ENCODE results near the gene GSG1L2. TPM values are rescaled to one million over a fixed set of nuclear protein-coding genes. Genes with fewer than 3 reads are reported as not detected.

GSG1L2 gene
- total and polyA plus RNA-seq, 2 donors (not counting 3 experiments of a cell fraction or from before 2014, with no cell fraction given): not detected

DNA sequence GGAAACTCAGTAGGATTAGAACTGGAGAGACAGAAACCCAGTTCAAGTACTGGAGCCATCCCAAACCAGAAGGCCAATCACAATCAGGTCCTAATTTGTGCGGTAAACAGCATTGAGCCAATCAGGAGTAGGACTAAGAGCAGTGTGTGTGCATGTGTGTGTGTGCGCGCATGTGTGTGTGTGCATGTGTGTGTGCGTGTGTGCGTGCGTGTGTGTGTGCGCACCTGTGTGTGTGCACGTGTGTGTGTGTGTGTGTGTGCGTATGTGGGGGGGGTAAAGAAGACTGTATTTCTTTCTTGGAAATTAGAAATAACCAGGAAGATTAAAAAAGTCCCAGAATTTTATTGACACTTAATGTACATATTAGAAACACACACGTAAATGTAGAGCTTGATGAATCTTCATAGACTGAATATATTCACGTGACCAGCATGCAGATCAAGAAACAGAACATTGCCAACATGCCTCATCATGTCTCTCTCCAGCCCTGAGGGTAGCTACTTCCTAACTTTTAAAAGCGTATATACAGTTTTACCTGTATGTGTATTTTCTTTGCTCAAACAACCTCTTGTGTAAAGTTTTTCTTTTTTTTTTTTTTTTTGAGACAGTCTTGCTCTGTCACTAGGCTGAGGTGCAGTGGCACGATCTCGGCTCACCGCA is 29.6 kb downstream of the GSG1L2 start:
- Histone ChIP-seq H3K9ac (replicated peaks; ENCODE audit: extremely low read depth, insufficient read depth, low read length) (no peak overlapping the region), H3K4me3 (replicated peaks in 1 of 3; ENCODE audit: insufficient read depth in 1 of 3, low read depth in 1 of 3, low read length in 3 of 3) (no peak overlapping the region), H3K27me3 (ENCODE audit: control insufficient read depth in 2 of 2, insufficient read depth in 2 of 2, low read length in 2 of 2) (no peaks in the 10 kb centered on the region), H3K9me1 (replicated peaks; ENCODE audit: control insufficient read depth, extremely low read depth, insufficient read depth, low read length) (no peaks in the 10 kb centered on the region), H3K4me1 (ENCODE audit: control insufficient read depth, extremely low read depth, insufficient read depth, low read length) (no peaks in the 10 kb centered on the region), H3K36me3 (ENCODE audit: control insufficient read depth in 2 of 2, extremely low read depth in 1 of 2, insufficient read depth in 2 of 2, low read length in 2 of 2) (no peaks in the 10 kb centered on the region), H3K27ac (ENCODE audit: insufficient read depth, low read depth, low read length) (no peak overlapping the region), H3K79me2 (ENCODE audit: control insufficient read depth, insufficient read depth, low read length) (no peaks in the 10 kb centered on the region), H2AFZ (ENCODE audit: low read depth, low read length) (no peak overlapping the region), H4K20me1 (replicated peaks; ENCODE audit: control insufficient read depth, extremely low read depth, insufficient read depth, low read length) (no peaks in the 10 kb centered on the region), H3K9me3 (replicated peaks; ENCODE audit: control insufficient read depth, insufficient read depth, low read length) (no peaks in the 10 kb centered on the region), H3K4me2 (ENCODE audit: insufficient read depth, low read length) (no peak overlapping the region)
- FAIRE-seq (no peak), DNase-seq (ENCODE audit: low read depth, low spot score) (no peak)
- dilution Hi-C loops (cut with MboI; ENCODE audit: extremely low pct_ligation_motif_present, low sequenced_read_pairs): no loop called here
- no TSS peak for BruUV-seq (replicated peaks)
- TF ChIP-seq, protein P1, sequence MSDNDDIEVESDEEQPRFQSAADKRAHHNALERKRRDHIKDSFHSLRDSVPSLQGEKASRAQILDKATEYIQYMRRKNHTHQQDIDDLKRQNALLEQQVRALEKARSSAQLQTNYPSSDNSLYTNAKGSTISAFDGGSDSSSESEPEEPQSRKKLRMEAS (IDR thresholded peaks at IDR 0.05; ENCODE audit: insufficient read depth, insufficient read length): no peak
- TF ChIP-seq POLR2AphosphoS5 (IDR thresholded peaks at IDR 0.05; ENCODE audit: insufficient read depth, low read depth, low read length): no peak
- no peak for TF ChIP-seq GATA2 (IDR thresholded peaks at IDR 0.05; ENCODE audit: insufficient read depth, insufficient read length, low read depth, low read length)
- TF ChIP-seq MYC (IDR thresholded peaks at IDR 0.05; ENCODE audit: low read depth, low read length): no peak
- no peak for TF ChIP-seq FOS (IDR thresholded peaks at IDR 0.05; ENCODE audit: borderline replicate concordance, insufficient read depth, low read length)
- TF ChIP-seq JUN (IDR thresholded peaks at IDR 0.05; ENCODE audit: borderline replicate concordance, insufficient read depth, insufficient read length, low read depth): no peak
- TF ChIP-seq, protein P2, sequence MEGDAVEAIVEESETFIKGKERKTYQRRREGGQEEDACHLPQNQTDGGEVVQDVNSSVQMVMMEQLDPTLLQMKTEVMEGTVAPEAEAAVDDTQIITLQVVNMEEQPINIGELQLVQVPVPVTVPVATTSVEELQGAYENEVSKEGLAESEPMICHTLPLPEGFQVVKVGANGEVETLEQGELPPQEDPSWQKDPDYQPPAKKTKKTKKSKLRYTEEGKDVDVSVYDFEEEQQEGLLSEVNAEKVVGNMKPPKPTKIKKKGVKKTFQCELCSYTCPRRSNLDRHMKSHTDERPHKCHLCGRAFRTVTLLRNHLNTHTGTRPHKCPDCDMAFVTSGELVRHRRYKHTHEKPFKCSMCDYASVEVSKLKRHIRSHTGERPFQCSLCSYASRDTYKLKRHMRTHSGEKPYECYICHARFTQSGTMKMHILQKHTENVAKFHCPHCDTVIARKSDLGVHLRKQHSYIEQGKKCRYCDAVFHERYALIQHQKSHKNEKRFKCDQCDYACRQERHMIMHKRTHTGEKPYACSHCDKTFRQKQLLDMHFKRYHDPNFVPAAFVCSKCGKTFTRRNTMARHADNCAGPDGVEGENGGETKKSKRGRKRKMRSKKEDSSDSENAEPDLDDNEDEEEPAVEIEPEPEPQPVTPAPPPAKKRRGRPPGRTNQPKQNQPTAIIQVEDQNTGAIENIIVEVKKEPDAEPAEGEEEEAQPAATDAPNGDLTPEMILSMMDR (IDR thresholded peaks at IDR 0.05; ENCODE audit: extremely low read depth in 1 of 2, insufficient read depth in 1 of 2, low read depth in 1 of 2, low read length in 2 of 2): no peak
- TF ChIP-seq EZH2 (IDR thresholded peaks at IDR 0.05; ENCODE audit: borderline replicate concordance, low read depth, low read length, severe bottlenecking): no peak
- TF ChIP-seq POLR2A (IDR thresholded peaks at IDR 0.05; ENCODE audit: low read depth, low read length): no peak
- POLR2A ChIA-PET: no interaction called here
- intact Hi-C loops (cut with micrococcal nuclease): no loop called here
- CTCF ChIA-PET: no interaction called here
